K562 (cell line): ENCODE data around the gene LRRC61. TPM values are rescaled to one million over a fixed set of nuclear protein-coding genes. Genes with fewer than 3 reads are reported as not detected.

Experiments
- DACH1 ChIP-seq: fragments of 450-650 bp; IDR thresholded peaks from 2 replicates; pipeline ENCODE4 v1.6.1; 2018; ENCODE audit not compliant: partially characterized antibody
- NCOA1 ChIP-seq: fragments of 450-650 bp; IDR thresholded peaks from 2 replicates; pipeline ENCODE4 v1.6.1; 2016; ENCODE audit warnings: low read depth
- OTX1 ChIP-seq: fragments of 450-650 bp; formaldehyde crosslinking; IDR thresholded peaks from 2 replicates; pipeline ENCODE4 v1.4.0; 2022; ENCODE audit warnings: mild to moderate bottlenecking
- POLR2B ChIP-seq: fragments of 450-650 bp; IDR thresholded peaks from 2 replicates; pipeline ENCODE4 v1.6.1; 2018; ENCODE audit warnings: low read depth; ENCODE audit not compliant: partially characterized antibody
- RFX1 ChIP-seq: fragments of 450-650 bp; IDR thresholded peaks from 2 replicates; pipeline ENCODE4 v1.6.1; 2016; ENCODE audit warnings: mild to moderate bottlenecking, moderate library complexity
- SLC30A9 ChIP-seq: fragments of 250-450 bp; sonication (Bioruptor Pico); IDR thresholded peaks from 2 replicates; pipeline ENCODE4 v1.8.0; 2022; ENCODE audit warnings: mild to moderate bottlenecking, moderate library complexity
- SMAD1 ChIP-seq: fragments of 150-350 bp; IDR thresholded peaks from 2 replicates; pipeline ENCODE4 v1.6.1; 2014; ENCODE audit warnings: low read length, low read depth; ENCODE audit not compliant: partially characterized antibody
- SMAD2 ChIP-seq: fragments of 150-350 bp; IDR thresholded peaks from 2 replicates; pipeline ENCODE4 v1.6.1; 2014; ENCODE audit warnings: low read depth, mild to moderate bottlenecking, low read length
- ZFP36 ChIP-seq: fragments of 150-350 bp; IDR thresholded peaks from 2 replicates; pipeline ENCODE4 v1.6.1; 2018; ENCODE audit warnings: low read length, low read depth; ENCODE audit not compliant: partially characterized antibody
- ZNF175 ChIP-seq: fragments of 200-800 bp; sonication (Bioruptor generic); IDR thresholded peaks from 2 replicates; pipeline ENCODE4 v1.6.1; 2016; ENCODE audit warnings: low read depth, mild to moderate bottlenecking, missing genetic modification characterization, missing compliant biosample characterization
- ZNF668 ChIP-seq: fragments of 250-450 bp; sonication (Bioruptor Pico); IDR thresholded peaks from 2 replicates; pipeline ENCODE4 v1.8.0; 2022; ENCODE audit warnings: mild to moderate bottlenecking, inconsistent platforms
- polyA plus RNA-seq, 8 experiments: library from polyadenylated mRNA; depleted of rRNA in 4 of 8; stranded (reverse) in 5 of 8; unstranded in 3 of 8; fragments of >200 nt; fragmentation: Nextera tagmentation in 2 of 8; fragmentation: Illumina TruSeq in 1 of 8; extraction: Ambion mirVana in 2 of 8; extraction: Trizol in 1 of 8; gene quantifications; 2 replicates each; pipeline versions ENCODE4 v1.2.1 to v1.2.3, GENCODE V29; 2011 to 2014; ENCODE audit warnings: inconsistent platforms in 1 of 8, missing spikeins in 1 of 8
- total RNA-seq, 7 experiments: library from RNA; depleted of rRNA in 6 of 7; stranded (reverse); fragments of >200 nt in 6 of 7; fragmentation: Illumina TruSeq in 2 of 7; extraction: Trizol in 2 of 7; gene quantifications; 2 replicates each; pipeline versions ENCODE4 v1.2.1 to v1.2.3, GENCODE V29; 2011 to 2021; ENCODE audit warnings: low replicate concordance in 1 of 7
- TF ChIP-seq, protein P1 (sequence below): fragments of 450-650 bp; IDR thresholded peaks from 2 replicates; pipeline ENCODE4 v1.6.1; 2016; ENCODE audit warnings: mild to moderate bottlenecking, moderate library complexity
- TF ChIP-seq, protein P2 (sequence below): fragments of 450-650 bp; IDR thresholded peaks from 2 replicates; pipeline ENCODE4 v1.6.1; 2016; ENCODE audit warnings: missing biosample characterization, missing genetic modification characterization
- TF ChIP-seq, protein P3 (sequence below), 2 experiments: IDR thresholded peaks; 2 replicates each; pipeline ENCODE4 v1.6.1; 2012; ENCODE audit warnings: improper control_type of control experiment in 2 of 2, low read depth in 2 of 2, low read length in 2 of 2, borderline replicate concordance in 1 of 2

LRRC61 gene
- total and polyA plus RNA-seq, 9 of the 15 experiments (the other 6 are each of a cell fraction or from before 2014, with no cell fraction given), result 1.3 to 55.2 (median 35.2) TPM

DNA sequence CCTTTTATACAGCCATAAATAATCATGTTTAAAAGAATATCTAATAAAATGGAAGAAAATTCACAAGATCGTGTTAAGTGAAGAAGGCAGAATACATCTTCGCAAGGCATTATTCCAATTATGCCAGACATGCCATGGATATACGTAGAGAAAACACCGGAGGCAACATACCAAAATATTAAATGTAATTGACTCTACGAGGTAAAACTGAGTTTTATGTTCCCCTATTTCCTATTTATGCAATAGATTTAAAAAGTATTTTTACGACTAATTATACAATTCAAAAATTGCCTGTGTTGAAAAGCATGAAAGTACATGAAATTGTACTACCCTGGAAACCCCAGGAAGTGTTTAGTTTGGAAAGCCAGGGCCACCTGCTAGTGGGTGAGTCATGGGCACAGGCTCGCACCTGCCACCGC is 44.5 kb downstream of the LRRC61 start (continued):
- TF ChIP-seq POLR2B (no peak), RFX1 (no peak), NCOA1 (no peak), ZNF175 (CRISPR knock-in tag) (no peak), SMAD1 (no peak), OTX1 (CRISPR knock-in tag) (peak; percentile 82; the same call in 1 of the 2 replicates), ZFP36 (no peak), ZNF668 (CRISPR knock-in tag) (0 out of 2 replicates have a peak, but pooled peaks have one; percentile 25), SLC30A9 (CRISPR knock-in tag) (no peak), SMAD2 (no peak), DACH1 (no peak)
- TF ChIP-seq, protein P1, sequence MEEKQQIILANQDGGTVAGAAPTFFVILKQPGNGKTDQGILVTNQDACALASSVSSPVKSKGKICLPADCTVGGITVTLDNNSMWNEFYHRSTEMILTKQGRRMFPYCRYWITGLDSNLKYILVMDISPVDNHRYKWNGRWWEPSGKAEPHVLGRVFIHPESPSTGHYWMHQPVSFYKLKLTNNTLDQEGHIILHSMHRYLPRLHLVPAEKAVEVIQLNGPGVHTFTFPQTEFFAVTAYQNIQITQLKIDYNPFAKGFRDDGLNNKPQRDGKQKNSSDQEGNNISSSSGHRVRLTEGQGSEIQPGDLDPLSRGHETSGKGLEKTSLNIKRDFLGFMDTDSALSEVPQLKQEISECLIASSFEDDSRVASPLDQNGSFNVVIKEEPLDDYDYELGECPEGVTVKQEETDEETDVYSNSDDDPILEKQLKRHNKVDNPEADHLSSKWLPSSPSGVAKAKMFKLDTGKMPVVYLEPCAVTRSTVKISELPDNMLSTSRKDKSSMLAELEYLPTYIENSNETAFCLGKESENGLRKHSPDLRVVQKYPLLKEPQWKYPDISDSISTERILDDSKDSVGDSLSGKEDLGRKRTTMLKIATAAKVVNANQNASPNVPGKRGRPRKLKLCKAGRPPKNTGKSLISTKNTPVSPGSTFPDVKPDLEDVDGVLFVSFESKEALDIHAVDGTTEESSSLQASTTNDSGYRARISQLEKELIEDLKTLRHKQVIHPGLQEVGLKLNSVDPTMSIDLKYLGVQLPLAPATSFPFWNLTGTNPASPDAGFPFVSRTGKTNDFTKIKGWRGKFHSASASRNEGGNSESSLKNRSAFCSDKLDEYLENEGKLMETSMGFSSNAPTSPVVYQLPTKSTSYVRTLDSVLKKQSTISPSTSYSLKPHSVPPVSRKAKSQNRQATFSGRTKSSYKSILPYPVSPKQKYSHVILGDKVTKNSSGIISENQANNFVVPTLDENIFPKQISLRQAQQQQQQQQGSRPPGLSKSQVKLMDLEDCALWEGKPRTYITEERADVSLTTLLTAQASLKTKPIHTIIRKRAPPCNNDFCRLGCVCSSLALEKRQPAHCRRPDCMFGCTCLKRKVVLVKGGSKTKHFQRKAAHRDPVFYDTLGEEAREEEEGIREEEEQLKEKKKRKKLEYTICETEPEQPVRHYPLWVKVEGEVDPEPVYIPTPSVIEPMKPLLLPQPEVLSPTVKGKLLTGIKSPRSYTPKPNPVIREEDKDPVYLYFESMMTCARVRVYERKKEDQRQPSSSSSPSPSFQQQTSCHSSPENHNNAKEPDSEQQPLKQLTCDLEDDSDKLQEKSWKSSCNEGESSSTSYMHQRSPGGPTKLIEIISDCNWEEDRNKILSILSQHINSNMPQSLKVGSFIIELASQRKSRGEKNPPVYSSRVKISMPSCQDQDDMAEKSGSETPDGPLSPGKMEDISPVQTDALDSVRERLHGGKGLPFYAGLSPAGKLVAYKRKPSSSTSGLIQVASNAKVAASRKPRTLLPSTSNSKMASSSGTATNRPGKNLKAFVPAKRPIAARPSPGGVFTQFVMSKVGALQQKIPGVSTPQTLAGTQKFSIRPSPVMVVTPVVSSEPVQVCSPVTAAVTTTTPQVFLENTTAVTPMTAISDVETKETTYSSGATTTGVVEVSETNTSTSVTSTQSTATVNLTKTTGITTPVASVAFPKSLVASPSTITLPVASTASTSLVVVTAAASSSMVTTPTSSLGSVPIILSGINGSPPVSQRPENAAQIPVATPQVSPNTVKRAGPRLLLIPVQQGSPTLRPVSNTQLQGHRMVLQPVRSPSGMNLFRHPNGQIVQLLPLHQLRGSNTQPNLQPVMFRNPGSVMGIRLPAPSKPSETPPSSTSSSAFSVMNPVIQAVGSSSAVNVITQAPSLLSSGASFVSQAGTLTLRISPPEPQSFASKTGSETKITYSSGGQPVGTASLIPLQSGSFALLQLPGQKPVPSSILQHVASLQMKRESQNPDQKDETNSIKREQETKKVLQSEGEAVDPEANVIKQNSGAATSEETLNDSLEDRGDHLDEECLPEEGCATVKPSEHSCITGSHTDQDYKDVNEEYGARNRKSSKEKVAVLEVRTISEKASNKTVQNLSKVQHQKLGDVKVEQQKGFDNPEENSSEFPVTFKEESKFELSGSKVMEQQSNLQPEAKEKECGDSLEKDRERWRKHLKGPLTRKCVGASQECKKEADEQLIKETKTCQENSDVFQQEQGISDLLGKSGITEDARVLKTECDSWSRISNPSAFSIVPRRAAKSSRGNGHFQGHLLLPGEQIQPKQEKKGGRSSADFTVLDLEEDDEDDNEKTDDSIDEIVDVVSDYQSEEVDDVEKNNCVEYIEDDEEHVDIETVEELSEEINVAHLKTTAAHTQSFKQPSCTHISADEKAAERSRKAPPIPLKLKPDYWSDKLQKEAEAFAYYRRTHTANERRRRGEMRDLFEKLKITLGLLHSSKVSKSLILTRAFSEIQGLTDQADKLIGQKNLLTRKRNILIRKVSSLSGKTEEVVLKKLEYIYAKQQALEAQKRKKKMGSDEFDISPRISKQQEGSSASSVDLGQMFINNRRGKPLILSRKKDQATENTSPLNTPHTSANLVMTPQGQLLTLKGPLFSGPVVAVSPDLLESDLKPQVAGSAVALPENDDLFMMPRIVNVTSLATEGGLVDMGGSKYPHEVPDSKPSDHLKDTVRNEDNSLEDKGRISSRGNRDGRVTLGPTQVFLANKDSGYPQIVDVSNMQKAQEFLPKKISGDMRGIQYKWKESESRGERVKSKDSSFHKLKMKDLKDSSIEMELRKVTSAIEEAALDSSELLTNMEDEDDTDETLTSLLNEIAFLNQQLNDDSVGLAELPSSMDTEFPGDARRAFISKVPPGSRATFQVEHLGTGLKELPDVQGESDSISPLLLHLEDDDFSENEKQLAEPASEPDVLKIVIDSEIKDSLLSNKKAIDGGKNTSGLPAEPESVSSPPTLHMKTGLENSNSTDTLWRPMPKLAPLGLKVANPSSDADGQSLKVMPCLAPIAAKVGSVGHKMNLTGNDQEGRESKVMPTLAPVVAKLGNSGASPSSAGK, result no peak
- TF ChIP-seq, protein P2, sequence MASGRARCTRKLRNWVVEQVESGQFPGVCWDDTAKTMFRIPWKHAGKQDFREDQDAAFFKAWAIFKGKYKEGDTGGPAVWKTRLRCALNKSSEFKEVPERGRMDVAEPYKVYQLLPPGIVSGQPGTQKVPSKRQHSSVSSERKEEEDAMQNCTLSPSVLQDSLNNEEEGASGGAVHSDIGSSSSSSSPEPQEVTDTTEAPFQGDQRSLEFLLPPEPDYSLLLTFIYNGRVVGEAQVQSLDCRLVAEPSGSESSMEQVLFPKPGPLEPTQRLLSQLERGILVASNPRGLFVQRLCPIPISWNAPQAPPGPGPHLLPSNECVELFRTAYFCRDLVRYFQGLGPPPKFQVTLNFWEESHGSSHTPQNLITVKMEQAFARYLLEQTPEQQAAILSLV (tag), result no peak
- TF ChIP-seq, protein P3, sequence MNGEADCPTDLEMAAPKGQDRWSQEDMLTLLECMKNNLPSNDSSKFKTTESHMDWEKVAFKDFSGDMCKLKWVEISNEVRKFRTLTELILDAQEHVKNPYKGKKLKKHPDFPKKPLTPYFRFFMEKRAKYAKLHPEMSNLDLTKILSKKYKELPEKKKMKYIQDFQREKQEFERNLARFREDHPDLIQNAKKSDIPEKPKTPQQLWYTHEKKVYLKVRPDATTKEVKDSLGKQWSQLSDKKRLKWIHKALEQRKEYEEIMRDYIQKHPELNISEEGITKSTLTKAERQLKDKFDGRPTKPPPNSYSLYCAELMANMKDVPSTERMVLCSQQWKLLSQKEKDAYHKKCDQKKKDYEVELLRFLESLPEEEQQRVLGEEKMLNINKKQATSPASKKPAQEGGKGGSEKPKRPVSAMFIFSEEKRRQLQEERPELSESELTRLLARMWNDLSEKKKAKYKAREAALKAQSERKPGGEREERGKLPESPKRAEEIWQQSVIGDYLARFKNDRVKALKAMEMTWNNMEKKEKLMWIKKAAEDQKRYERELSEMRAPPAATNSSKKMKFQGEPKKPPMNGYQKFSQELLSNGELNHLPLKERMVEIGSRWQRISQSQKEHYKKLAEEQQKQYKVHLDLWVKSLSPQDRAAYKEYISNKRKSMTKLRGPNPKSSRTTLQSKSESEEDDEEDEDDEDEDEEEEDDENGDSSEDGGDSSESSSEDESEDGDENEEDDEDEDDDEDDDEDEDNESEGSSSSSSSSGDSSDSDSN (IDR thresholded peaks at IDR 0.05; ENCODE audit: borderline replicate concordance in 1 of 2, low read depth in 2 of 2, low read length in 2 of 2), result no peak
